PFSK-1 (cell line): ENCODE results near the gene GNAT3.

ENCODE experiments used
- POLR2AphosphoS5 ChIP-seq: IDR thresholded peaks from 2 replicates; pipeline ENCODE4 v1.6.1; 2012; ENCODE audit warnings: low read depth, mild to moderate bottlenecking, control low read depth, low read length, moderate library complexity
- SIN3A ChIP-seq: IDR thresholded peaks from 2 replicates; pipeline ENCODE4 v1.6.1; 2012; ENCODE audit warnings: mild to moderate bottlenecking, low read length, moderate library complexity, borderline replicate concordance; ENCODE audit not compliant: insufficient read depth
- TAF1 ChIP-seq: IDR thresholded peaks from 2 replicates; pipeline ENCODE4 v1.6.1; 2012; ENCODE audit warnings: low read length, control low read depth, borderline replicate concordance; ENCODE audit not compliant: insufficient read depth

GRCh38 chr7:80488851-80489370, 23.0 kb downstream of the GNAT3 start:
- TF ChIP-seq POLR2AphosphoS5 = no peak
- TF ChIP-seq TAF1 = no peak
- no peak for TF ChIP-seq SIN3A
